Measurements from ENCODE around the gene AP1M1.

AP1M1 gene

DNA sequence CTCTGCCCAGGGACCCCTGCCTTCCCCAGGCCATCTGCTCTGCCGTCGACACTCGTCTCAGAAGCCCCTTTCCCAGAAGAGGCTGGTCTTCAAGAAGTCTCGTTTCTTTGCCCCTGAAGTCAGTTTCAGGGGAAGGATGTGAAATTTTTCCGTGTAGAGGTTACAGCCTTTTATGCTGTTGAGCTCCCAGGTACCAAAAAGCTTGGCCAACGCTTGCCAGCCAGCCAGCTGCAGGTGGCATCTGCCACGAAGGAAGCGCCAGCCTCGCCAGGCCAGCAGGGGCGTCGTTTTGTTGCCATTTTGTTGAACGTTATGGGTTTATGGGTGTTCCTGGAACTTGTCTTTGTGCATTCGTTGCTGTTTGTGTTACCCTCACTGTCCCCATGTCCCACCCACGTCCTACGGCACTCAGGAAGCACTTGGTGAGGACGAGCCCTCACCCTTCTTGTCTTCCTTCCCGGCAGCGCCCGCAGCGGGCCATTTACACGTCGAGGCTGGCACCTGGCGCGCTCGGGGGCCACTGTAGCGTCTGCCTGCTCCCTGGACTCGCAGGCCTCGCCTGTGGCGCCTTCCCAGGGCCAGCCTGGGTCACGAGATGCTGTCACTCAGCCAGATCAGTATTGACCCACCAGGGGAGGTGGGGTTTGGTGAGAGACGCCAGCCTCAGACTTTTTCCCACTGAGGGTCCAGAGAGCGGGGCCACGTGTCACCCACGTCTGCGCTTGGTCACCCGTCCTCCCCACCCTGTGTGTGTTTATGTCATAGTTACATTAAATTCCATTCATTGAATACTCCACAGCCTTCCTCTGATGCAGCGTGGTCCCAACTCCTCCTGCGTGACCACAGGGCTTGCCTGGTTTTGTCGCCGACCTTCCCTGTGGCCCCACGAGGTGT lies 37.1 kb downstream of the AP1M1 start:
- peaks cover 0 to 8% of the 10 kb centered on the region in 2 experiments for H3K4me1 ChIP-seq (ENCODE audit: control insufficient read depth in 1 of 2, insufficient read depth in 2 of 2, low read length in 2 of 2)
- peaks cover 37 to 43% of the 10 kb centered on the region in 2 experiments for H3K36me3 ChIP-seq (ENCODE audit: control insufficient read depth in 1 of 2, insufficient read depth in 2 of 2, low read length in 2 of 2)
- H3K9ac ChIP-seq (ENCODE audit: low read length), result no peak overlapping the region
- H3K79me2 ChIP-seq (ENCODE audit: control insufficient read depth, insufficient read depth, low read length, poor library complexity), result no peaks in the 10 kb centered on the region
- H2BK120ac ChIP-seq (ENCODE audit: insufficient read depth, low read length, poor library complexity), result no peak overlapping the region
- no peak overlapping the region for H4K91ac ChIP-seq (ENCODE audit: low read depth, low read length)
- no peak overlapping the region for H2BK12ac ChIP-seq (ENCODE audit: low read length)
- H4K12ac ChIP-seq (ENCODE audit: low read depth, low read length), result no peak overlapping the region
- no peak overlapping the region for H2AK5ac ChIP-seq (ENCODE audit: low read length)
- H3K14ac ChIP-seq (ENCODE audit: low read length), result no peak overlapping the region
- no peak overlapping the region for H3K4me3 ChIP-seq (ENCODE audit: low read depth, low read length)
- H2BK5ac ChIP-seq (ENCODE audit: low read depth, low read length, poor library complexity), result no peak overlapping the region
- no peaks in the 10 kb centered on the region for H3K79me1 ChIP-seq (ENCODE audit: low read length)
- no CpG with 5 or more reads among the region's 41 CpGs for WGBS (ENCODE audit: extremely low coverage, insufficient coverage, insufficient read length)
- no peak overlapping the region for H4K8ac ChIP-seq (ENCODE audit: low read depth, low read length)
- H3K18ac ChIP-seq (ENCODE audit: low read length), result no peak overlapping the region
- no peak overlapping the region for H3K27ac ChIP-seq (ENCODE audit: low read depth, low read length)
- no peaks in the 10 kb centered on the region for H3K27me3 ChIP-seq (ENCODE audit: insufficient read depth, low read length)
- no peak overlapping the region for H2AFZ ChIP-seq (ENCODE audit: insufficient read depth, low read length, poor library complexity)
- no peak overlapping the region for H3K4me2 ChIP-seq (ENCODE audit: low read length)
- H3K4ac ChIP-seq (ENCODE audit: low read depth, low read length), result no peak overlapping the region
- DNase-seq, result no peak
- H3K9me3 ChIP-seq (ENCODE audit: insufficient read depth, low read depth, low read length), result peaks cover 9% of the 10 kb centered on the region
- no peak overlapping the region for H3K23ac ChIP-seq (ENCODE audit: low read length)

DNA sequence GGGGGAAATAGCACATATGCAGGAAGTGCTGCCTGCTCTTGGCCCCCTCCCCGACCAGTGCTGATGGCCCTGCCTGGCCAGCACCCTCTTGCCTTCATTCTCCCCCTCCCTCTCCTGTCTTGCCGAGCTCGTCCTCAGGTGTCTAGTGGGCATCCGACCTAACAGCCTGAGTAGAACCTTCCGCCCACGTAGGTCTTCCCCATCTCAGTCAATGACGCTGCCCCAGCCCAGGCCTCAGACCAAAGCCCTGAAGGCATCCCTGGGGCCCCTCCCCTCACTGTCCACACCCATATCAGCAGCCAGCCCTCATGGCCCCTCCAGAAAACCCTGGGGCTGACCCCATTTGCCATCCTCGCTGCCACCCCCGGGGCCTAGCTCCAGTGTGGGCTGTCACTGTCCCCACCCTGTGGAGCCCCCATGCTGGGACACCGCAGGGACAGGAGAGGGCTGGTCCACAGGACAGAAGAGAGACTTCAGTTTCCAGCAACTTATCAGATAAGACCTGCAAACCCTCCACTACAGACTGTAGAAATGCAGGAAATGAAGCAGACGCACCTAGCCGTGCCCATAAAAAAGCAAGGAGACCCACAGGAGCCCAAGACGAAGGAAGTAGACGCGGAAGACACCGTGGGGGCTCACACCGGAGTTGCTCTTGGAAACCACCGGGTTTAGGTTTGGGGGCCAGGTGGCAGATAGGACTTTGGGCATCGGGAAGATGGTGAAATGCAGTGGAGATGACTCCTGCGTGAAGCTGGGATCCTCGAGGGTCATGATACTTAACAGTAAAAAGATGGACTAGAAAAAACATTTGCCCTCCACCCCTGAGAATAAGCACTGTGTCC lies 38.3 kb downstream of the AP1M1 start:
- DNase-seq, result no peak
- H3K9ac ChIP-seq (ENCODE audit: low read length), result no peak overlapping the region
- H3K9me3 ChIP-seq (ENCODE audit: insufficient read depth, low read depth, low read length), result peaks cover 9% of the 10 kb centered on the region
- no peak overlapping the region for H3K23ac ChIP-seq (ENCODE audit: low read length)
- no peak overlapping the region for H3K14ac ChIP-seq (ENCODE audit: low read length)
- H3K4ac ChIP-seq (ENCODE audit: low read depth, low read length), result no peak overlapping the region
- no CpG with 5 or more reads among the region's 21 CpGs for WGBS (ENCODE audit: extremely low coverage, insufficient coverage, insufficient read length)
- peaks cover 0 to 8% of the 10 kb centered on the region in 2 experiments for H3K4me1 ChIP-seq (ENCODE audit: control insufficient read depth in 1 of 2, insufficient read depth in 2 of 2, low read length in 2 of 2)
- no peak overlapping the region for H2BK120ac ChIP-seq (ENCODE audit: insufficient read depth, low read length, poor library complexity)
- no peak overlapping the region for H4K91ac ChIP-seq (ENCODE audit: low read depth, low read length)
- H3K79me2 ChIP-seq (ENCODE audit: control insufficient read depth, insufficient read depth, low read length, poor library complexity), result no peaks in the 10 kb centered on the region
- no peak overlapping the region for H3K18ac ChIP-seq (ENCODE audit: low read length)
- H2AK5ac ChIP-seq (ENCODE audit: low read length), result no peak overlapping the region
- no peak overlapping the region for H2BK12ac ChIP-seq (ENCODE audit: low read length)
- H2BK5ac ChIP-seq (ENCODE audit: low read depth, low read length, poor library complexity), result no peak overlapping the region
- no peak overlapping the region for H3K4me3 ChIP-seq (ENCODE audit: low read depth, low read length)
- peak overlapping the region; percentile 0 for H3K27ac ChIP-seq (ENCODE audit: low read depth, low read length)
- no peak overlapping the region for H4K12ac ChIP-seq (ENCODE audit: low read depth, low read length)
- H2AFZ ChIP-seq (ENCODE audit: insufficient read depth, low read length, poor library complexity), result no peak overlapping the region
- H3K36me3 ChIP-seq (ENCODE audit: control insufficient read depth in 1 of 2, insufficient read depth in 2 of 2, low read length in 2 of 2), result peaks cover 35 to 41% of the 10 kb centered on the region in 2 experiments
- no peaks in the 10 kb centered on the region for H3K79me1 ChIP-seq (ENCODE audit: low read length)
- no peak overlapping the region for H4K8ac ChIP-seq (ENCODE audit: low read depth, low read length)
- H3K4me2 ChIP-seq (ENCODE audit: low read length), result no peak overlapping the region
- no peaks in the 10 kb centered on the region for H3K27me3 ChIP-seq (ENCODE audit: insufficient read depth, low read length)

DNA sequence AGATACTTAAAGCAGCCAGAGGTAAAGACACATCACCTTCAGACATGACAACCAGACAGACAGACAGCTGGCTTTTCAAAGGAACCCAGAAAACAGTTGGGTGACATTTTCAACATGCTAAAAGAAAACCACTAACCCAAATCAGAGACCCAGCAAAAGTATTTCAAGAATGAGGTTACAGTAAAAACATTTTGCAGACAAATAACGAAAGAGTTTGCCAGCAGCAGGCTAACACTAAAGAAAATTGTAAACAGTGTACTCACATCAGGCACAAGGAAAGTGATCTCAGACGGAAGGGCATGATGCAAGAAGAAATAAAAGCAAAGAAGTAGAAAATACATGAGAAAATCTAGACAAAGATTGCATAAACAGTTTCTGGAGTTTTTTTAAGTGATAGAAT lies 46.4 kb downstream of the AP1M1 start:
- no peak overlapping the region for H3K18ac ChIP-seq (ENCODE audit: low read length)
- H3K4me1 ChIP-seq (ENCODE audit: control insufficient read depth in 1 of 2, insufficient read depth in 2 of 2, low read length in 2 of 2), result no peaks in the 10 kb centered on the region
- WGBS (ENCODE audit: extremely low coverage, insufficient coverage, insufficient read length), result no CpG with 5 or more reads among the region's 2 CpGs
- no peak overlapping the region for H3K4me3 ChIP-seq (ENCODE audit: low read depth, low read length)
- H3K79me2 ChIP-seq (ENCODE audit: control insufficient read depth, insufficient read depth, low read length, poor library complexity), result no peaks in the 10 kb centered on the region
- H4K91ac ChIP-seq (ENCODE audit: low read depth, low read length), result no peak overlapping the region
- H2BK5ac ChIP-seq (ENCODE audit: low read depth, low read length, poor library complexity), result no peak overlapping the region
- no peak overlapping the region for H2BK120ac ChIP-seq (ENCODE audit: insufficient read depth, low read length, poor library complexity)
- no peaks in the 10 kb centered on the region for H3K27me3 ChIP-seq (ENCODE audit: insufficient read depth, low read length)
- no peaks in the 10 kb centered on the region for H3K79me1 ChIP-seq (ENCODE audit: low read length)
- no peak overlapping the region for H3K9ac ChIP-seq (ENCODE audit: low read length)
- no peak overlapping the region for H4K12ac ChIP-seq (ENCODE audit: low read depth, low read length)
- no peaks in the 10 kb centered on the region for H3K9me3 ChIP-seq (ENCODE audit: insufficient read depth, low read depth, low read length)
- no peak overlapping the region for H4K8ac ChIP-seq (ENCODE audit: low read depth, low read length)
- H3K27ac ChIP-seq (ENCODE audit: low read depth, low read length), result no peak overlapping the region
- no peak overlapping the region for H3K23ac ChIP-seq (ENCODE audit: low read length)
- H3K36me3 ChIP-seq (ENCODE audit: control insufficient read depth in 1 of 2, insufficient read depth in 2 of 2, low read length in 2 of 2), result no peaks in the 10 kb centered on the region
- no peak overlapping the region for H3K4ac ChIP-seq (ENCODE audit: low read depth, low read length)
- H2AK5ac ChIP-seq (ENCODE audit: low read length), result no peak overlapping the region
- H2AFZ ChIP-seq (ENCODE audit: insufficient read depth, low read length, poor library complexity), result no peak overlapping the region
- DNase-seq, result no peak
- no peak overlapping the region for H2BK12ac ChIP-seq (ENCODE audit: low read length)
- no peak overlapping the region for H3K14ac ChIP-seq (ENCODE audit: low read length)
- no peak overlapping the region for H3K4me2 ChIP-seq (ENCODE audit: low read length)

DNA sequence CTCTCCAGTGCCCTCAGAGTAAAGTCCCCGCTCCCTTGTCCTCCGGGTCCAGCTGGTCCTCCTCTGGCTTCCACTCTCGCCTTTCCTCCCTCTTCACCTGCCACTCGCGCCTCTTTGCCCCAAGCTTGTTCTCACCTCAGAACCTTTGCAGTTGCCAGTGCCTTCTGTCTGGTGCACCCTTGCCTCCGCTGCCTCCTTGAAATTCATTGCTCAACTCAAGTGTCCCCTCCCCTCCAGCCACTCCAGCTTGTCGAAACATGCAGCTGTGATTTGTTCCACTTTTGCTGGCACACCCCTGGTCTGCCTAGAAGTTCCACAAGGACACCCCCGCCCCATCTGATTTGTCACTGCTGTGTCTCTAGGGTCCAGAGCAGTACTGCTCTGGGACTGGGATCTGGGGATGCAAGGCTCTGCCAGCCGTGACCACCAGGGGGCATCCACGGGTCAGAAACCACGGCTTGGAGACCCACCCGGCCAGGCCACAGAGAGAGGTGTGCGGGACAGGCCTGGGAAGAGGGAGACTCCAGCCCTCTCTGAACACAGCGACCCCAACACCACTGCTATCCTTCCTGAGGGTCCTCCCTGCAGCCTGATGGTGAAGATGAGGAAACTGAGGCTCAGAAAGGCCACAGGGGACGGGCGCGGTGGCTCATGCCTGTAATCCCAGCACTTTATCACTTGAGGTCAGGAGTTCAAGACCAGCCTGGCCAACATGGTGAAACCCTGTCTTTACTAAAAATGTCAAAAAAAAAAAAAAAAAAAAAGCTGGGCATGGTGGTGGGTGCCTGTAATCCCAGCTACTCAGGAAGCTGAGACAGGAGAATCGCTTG lies 49.9 kb downstream of the AP1M1 start:
- no peak overlapping the region for H3K4ac ChIP-seq (ENCODE audit: low read depth, low read length)
- H2AFZ ChIP-seq (ENCODE audit: insufficient read depth, low read length, poor library complexity), result no peak overlapping the region
- no peak overlapping the region for H3K9ac ChIP-seq (ENCODE audit: low read length)
- no CpG with 5 or more reads among the region's 18 CpGs for WGBS (ENCODE audit: extremely low coverage, insufficient coverage, insufficient read length)
- DNase-seq, result peak; percentile 63 to 85
- H3K36me3 ChIP-seq (ENCODE audit: control insufficient read depth in 1 of 2, insufficient read depth in 2 of 2, low read length in 2 of 2), result no peaks in the 10 kb centered on the region
- no peak overlapping the region for H3K27ac ChIP-seq (ENCODE audit: low read depth, low read length)
- no peaks in the 10 kb centered on the region for H3K79me1 ChIP-seq (ENCODE audit: low read length)
- H3K23ac ChIP-seq (ENCODE audit: low read length), result no peak overlapping the region
- H3K18ac ChIP-seq (ENCODE audit: low read length), result no peak overlapping the region
- no peak overlapping the region for H4K8ac ChIP-seq (ENCODE audit: low read depth, low read length)
- H3K79me2 ChIP-seq (ENCODE audit: control insufficient read depth, insufficient read depth, low read length, poor library complexity), result no peaks in the 10 kb centered on the region
- H3K4me3 ChIP-seq (ENCODE audit: low read depth, low read length), result no peak overlapping the region
- no peak overlapping the region for H3K4me2 ChIP-seq (ENCODE audit: low read length)
- H2AK5ac ChIP-seq (ENCODE audit: low read length), result no peak overlapping the region
- H2BK12ac ChIP-seq (ENCODE audit: low read length), result no peak overlapping the region
- no peak overlapping the region for H4K91ac ChIP-seq (ENCODE audit: low read depth, low read length)
- H4K12ac ChIP-seq (ENCODE audit: low read depth, low read length), result no peak overlapping the region
- no peaks in the 10 kb centered on the region for H3K4me1 ChIP-seq (ENCODE audit: control insufficient read depth in 1 of 2, insufficient read depth in 2 of 2, low read length in 2 of 2)
- H3K27me3 ChIP-seq (ENCODE audit: insufficient read depth, low read length), result no peaks in the 10 kb centered on the region
- no peak overlapping the region for H2BK5ac ChIP-seq (ENCODE audit: low read depth, low read length, poor library complexity)
- no peak overlapping the region for H3K14ac ChIP-seq (ENCODE audit: low read length)
- no peaks in the 10 kb centered on the region for H3K9me3 ChIP-seq (ENCODE audit: insufficient read depth, low read depth, low read length)
- no peak overlapping the region for H2BK120ac ChIP-seq (ENCODE audit: insufficient read depth, low read length, poor library complexity)

Data from trophoblast cell (in vitro differentiated cells and primary cell).